ENCODE measurements around the gene NSUN6. TPM values are rescaled to one million over a fixed set of nuclear protein-coding genes. Genes with fewer than 3 reads are reported as not detected.

The NSUN6 gene
- polyA plus RNA-seq, 1 of the 3 experiments (the other 2 are of a cell fraction) = 5.3 TPM

DNA sequence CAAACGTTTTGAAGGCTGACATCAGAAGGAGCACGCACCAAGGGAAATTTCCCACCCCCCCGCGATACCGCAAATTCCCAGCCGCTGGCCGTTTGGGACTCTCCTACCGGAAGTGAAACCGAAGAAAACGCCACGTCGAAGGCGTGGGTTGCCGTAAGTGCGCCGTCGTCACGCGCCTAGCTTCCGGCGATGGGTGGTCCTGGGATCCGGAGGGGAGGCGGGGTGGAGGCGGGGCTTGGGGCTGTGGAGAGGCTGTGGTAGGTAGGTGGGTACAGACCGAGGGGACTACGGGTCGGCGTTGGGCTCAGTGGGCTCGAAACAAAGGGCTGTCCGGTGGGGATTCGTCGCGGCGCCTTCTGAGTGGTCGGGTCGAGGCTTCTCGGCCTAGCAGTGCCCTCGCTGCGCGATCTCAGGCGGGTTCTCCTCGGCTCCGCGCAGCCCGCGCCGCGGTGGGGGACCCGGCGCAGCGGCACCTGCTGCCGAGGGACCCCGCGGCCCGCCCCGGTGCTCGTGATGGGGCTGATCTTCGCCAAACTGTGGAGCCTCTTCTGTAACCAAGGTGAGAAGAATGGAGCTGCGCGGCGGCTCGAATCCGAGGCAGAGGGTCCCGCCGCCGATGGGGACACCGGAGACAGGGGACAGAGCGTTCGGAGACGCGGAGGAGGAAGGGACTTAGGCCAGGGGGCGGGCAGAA is 7.9 kb upstream of the NSUN6 start, which contains the start of gene ARL5B (continued):
- TF ChIP-seq NRF1 (IDR thresholded peaks at IDR 0.05; ENCODE audit: low read depth, low read length) (no peak), MEF2A (IDR thresholded peaks at IDR 0.05; ENCODE audit: borderline replicate concordance, low read depth) (no peak), RCOR1 (IDR thresholded peaks at IDR 0.05; ENCODE audit: low read length) (peak; percentile 50; the same call in 1 of the 2 replicates), USF2 (IDR thresholded peaks at IDR 0.05; ENCODE audit: borderline replicate concordance, low read depth, low read length) (no peak), MXI1 (IDR thresholded peaks at IDR 0.05; ENCODE audit: low read depth, low read length) (peak; percentile 83; the same call in 1 of the 2 replicates), FOXM1 (IDR thresholded peaks at IDR 0.05; ENCODE audit: low read depth) (no peak), SIN3A (IDR thresholded peaks at IDR 0.05; ENCODE audit: borderline replicate concordance, low read depth, low read length) (peak; percentile 85; the same call in 1 of the 2 replicates), EP300 (IDR thresholded peaks at IDR 0.05; ENCODE audit: borderline replicate concordance in 1 of 2, low read depth in 1 of 2, low read length in 1 of 2) (no peak; a peak in 1 of 4 replicates), NFIC (IDR thresholded peaks at IDR 0.05; ENCODE audit: borderline replicate concordance) (no peak), JUND (IDR thresholded peaks at IDR 0.05) (no peak), TEAD4 (IDR thresholded peaks at IDR 0.05; ENCODE audit: borderline replicate concordance, insufficient read depth) (0 out of 2 replicates have a peak, but pooled peaks have one; percentile 39)

- H3K4me2 ChIP-seq = peak overlapping the region; percentile 90
- peaks cover 47% of the 10 kb centered on the region for H3K79me2 ChIP-seq (ENCODE audit: insufficient read depth)
- DNase-seq = no peak
- TF ChIP-seq RXRA (IDR thresholded peaks at IDR 0.05; ENCODE audit: borderline replicate concordance, low read depth) (no peak), SIN3A (IDR thresholded peaks at IDR 0.05; ENCODE audit: borderline replicate concordance, low read depth, low read length) (no peak), RFX5 (IDR thresholded peaks at IDR 0.05; ENCODE audit: low read length) (no peak)
- peak overlapping the region; percentile 96 for H3K9ac ChIP-seq
- peaks cover 10 to 11% of the 10 kb centered on the region in 2 experiments; a peak in 3 of 4 replicates for H3K4me1 ChIP-seq (ENCODE audit: control insufficient read depth in 1 of 2, insufficient read depth in 2 of 2, low read depth in 1 of 2, low read length in 1 of 2)
- H3K4me3 ChIP-seq (ENCODE audit: low read depth in 2 of 2, low read length in 1 of 2) = peak overlapping the region; percentile 89 to 98
- POLR2A ChIA-PET = interaction anchor here (0.6 to 1.9 kb wide), 3 partner anchors 10 to 51 kb away, joined by 3 to 6 read pairs (median 3); no protein-coding TSS in a partner anchor
- WGBS (ENCODE audit: low lambda C conversion rate) = 18% methylated on average over 23 of the region's 23 CpGs
- H3K9me3 ChIP-seq = no peaks in the 10 kb centered on the region
- H4K20me1 ChIP-seq (ENCODE audit: insufficient read depth) = peaks cover 21% of the 10 kb centered on the region; the same call in 1 of the 2 replicates
- peak overlapping the region; percentile 72 for H2AFZ ChIP-seq (ENCODE audit: low read depth)
- peak overlapping the region; percentile 90 to 99 for H3K27ac ChIP-seq (ENCODE audit: low read depth in 2 of 2, low read length in 1 of 2)
- H3K27me3 ChIP-seq (ENCODE audit: insufficient read depth) = no peaks in the 10 kb centered on the region
- H3K9me2 ChIP-seq = no peaks in the 10 kb centered on the region
- H3K36me3 ChIP-seq (replicated peaks in 1 of 2; ENCODE audit: control insufficient read depth in 1 of 2, insufficient read depth in 2 of 2, low read length in 1 of 2) = no peaks in the 10 kb centered on the region
- CTCF ChIA-PET = no interaction called here
- H3F3A ChIP-seq (replicated peaks; ENCODE audit: insufficient read depth) = peaks cover 6% of the 10 kb centered on the region
Measured at GRCh38 chr10:18658271-18659124, 7.1 kb upstream of the NSUN6 start.

Measured in SK-N-SH (cell line).